Mammary epithelial cell (primary cell): ENCODE measurements around the gene AHR.

Source experiments
- CTCF ChIP-seq, 2 donors: IDR thresholded peaks in 1 of 2; conservative IDR thresholded peaks in 1 of 2; 2 replicates each; pipeline ENCODE4 v1.5.1; 2011 to 2012; ENCODE audit warnings: inconsistent platforms in 2 of 2, low read length in 2 of 2, mild to moderate bottlenecking in 2 of 2, control low read depth in 1 of 2, low read depth in 1 of 2; ENCODE audit not compliant: insufficient read depth in 1 of 2; ENCODE audit errors: extremely low read depth in 1 of 2
- EZH2 ChIP-seq: IDR thresholded peaks from 2 replicates; pipeline ENCODE4 v1.6.1; 2012; ENCODE audit warnings: low read length, inconsistent platforms, borderline replicate concordance

- no peak for TF ChIP-seq CTCF (conservative IDR thresholded peaks at IDR 0.05 in 1 of 2, IDR thresholded peaks at IDR 0.05 in 1 of 2; ENCODE audit: extremely low read depth in 1 of 2, insufficient read depth in 1 of 2, low read depth in 1 of 2, low read length in 2 of 2)
- TF ChIP-seq EZH2 = no peak
Measured at GRCh38 chr7:17365775-17366174, 67.3 kb downstream of the AHR start.
